ENCODE results near the gene DOK3. TPM values are rescaled to one million over a fixed set of nuclear protein-coding genes. Genes with fewer than 3 reads are reported as not detected.

The DOK3 gene
- total RNA-seq, 1 experiment from 2014 or later, result 8.0 TPM

- Histone ChIP-seq H3K9ac (ENCODE audit: low read length) (no peak overlapping the region), H3K36me3 (ENCODE audit: control insufficient read depth in 1 of 2, insufficient read depth in 2 of 2, low read length in 2 of 2) (peaks cover 4 to 31% of the 10 kb centered on the region in 2 experiments; a peak in 3 of 4 replicates), H3K9me3 (ENCODE audit: control insufficient read depth in 1 of 2, insufficient read depth in 1 of 2, low read depth in 1 of 2, low read length in 2 of 2) (no peaks in the 10 kb centered on the region), H3K9me2 (ENCODE audit: insufficient read depth) (no peaks in the 10 kb centered on the region), H3K4me1 (ENCODE audit: control insufficient read depth in 1 of 2, insufficient read depth in 2 of 2, low read length in 2 of 2) (no peaks in the 10 kb centered on the region), H3K4me3 (replicated peaks in 1 of 2; ENCODE audit: low read depth in 1 of 2, low read length in 2 of 2) (no peak overlapping the region), H2AFZ (ENCODE audit: low read depth, low read length, poor library complexity, severe bottlenecking) (no peak overlapping the region), H4K20me1 (ENCODE audit: insufficient read depth) (no peaks in the 10 kb centered on the region), H3K27ac (ENCODE audit: low read depth, low read length) (no peak overlapping the region), H3K27me3 (ENCODE audit: insufficient read depth, low read length) (no peaks in the 10 kb centered on the region), H3K79me2 (ENCODE audit: insufficient read depth, low read length) (no peaks in the 10 kb centered on the region), H3K4me2 (ENCODE audit: low read length) (no peak overlapping the region)
- TF ChIP-seq EZH2 (IDR thresholded peaks at IDR 0.05), result no peak
- TF ChIP-seq POLR2AphosphoS5 (IDR thresholded peaks at IDR 0.05; ENCODE audit: low read depth, low read length), result no peak
- no peak for TF ChIP-seq ELF1 (IDR thresholded peaks at IDR 0.05; ENCODE audit: borderline replicate concordance, low read depth)
- ChIA-PET CTCF (no interaction called here), RAD21 (ENCODE audit: low non-redundant PET in 1 of 2, low total read pairs in 2 of 2, uncharacterized antibody in 2 of 2, unreplicated experiment in 2 of 2) (no interaction called here), POLR2A (no interaction called here)
- DNase-seq (ENCODE audit: low read depth, low spot score), result no peak
- no peak for ATAC-seq
- intact Hi-C loops (cut with micrococcal nuclease), result no loop called here
- no TSS peak for BruUV-seq (replicated peaks)
These were observed 21.0 kb upstream of the DOK3 start for GRCh38 chr5:177530638-177531037.

GRCh38 chr5:177529247-177530203, 19.9 kb upstream of the DOK3 start:
- intact Hi-C loops (cut with micrococcal nuclease), result no loop called here

More at GRCh38 chr5:177529247-177530203, 19.9 kb upstream of the DOK3 start:
- no peak overlapping the region for H2AFZ ChIP-seq (ENCODE audit: low read depth, low read length, poor library complexity, severe bottlenecking)
- no peak overlapping the region for H3K27ac ChIP-seq (ENCODE audit: low read depth, low read length)
- ChIA-PET POLR2A (no interaction called here), CTCF (no interaction called here), RAD21 (ENCODE audit: low non-redundant PET in 1 of 2, low total read pairs in 2 of 2, uncharacterized antibody in 2 of 2, unreplicated experiment in 2 of 2) (no interaction called here)
- peaks cover 7 to 33% of the 10 kb centered on the region in 2 experiments; a peak in 3 of 4 replicates for H3K36me3 ChIP-seq (ENCODE audit: control insufficient read depth in 1 of 2, insufficient read depth in 2 of 2, low read length in 2 of 2)
- no TSS peak for BruUV-seq (replicated peaks)
- no peak for ATAC-seq
- H3K9me2 ChIP-seq (ENCODE audit: insufficient read depth), result no peaks in the 10 kb centered on the region
- H3K4me3 ChIP-seq (replicated peaks in 1 of 2; ENCODE audit: low read depth in 1 of 2, low read length in 2 of 2), result no peak overlapping the region
- no peaks in the 10 kb centered on the region for H4K20me1 ChIP-seq (ENCODE audit: insufficient read depth)
- no peaks in the 10 kb centered on the region for H3K27me3 ChIP-seq (ENCODE audit: insufficient read depth, low read length)
- no peaks in the 10 kb centered on the region for H3K4me1 ChIP-seq (ENCODE audit: control insufficient read depth in 1 of 2, insufficient read depth in 2 of 2, low read length in 2 of 2)
- DNase-seq (ENCODE audit: low read depth, low spot score), result no peak
- no peaks in the 10 kb centered on the region for H3K9me3 ChIP-seq (ENCODE audit: control insufficient read depth in 1 of 2, insufficient read depth in 1 of 2, low read depth in 1 of 2, low read length in 2 of 2)
- no peaks in the 10 kb centered on the region for H3K79me2 ChIP-seq (ENCODE audit: insufficient read depth, low read length)
- no peak for TF ChIP-seq CBX3 (IDR thresholded peaks at IDR 0.05; ENCODE audit: low read depth)
- TF ChIP-seq YY1 (IDR thresholded peaks at IDR 0.05; ENCODE audit: extremely low read depth, insufficient replicate concordance, low read depth, low read length), result no peak
- no peak overlapping the region for H3K9ac ChIP-seq (ENCODE audit: low read length)
- no peak overlapping the region for H3K4me2 ChIP-seq (ENCODE audit: low read length)
